KBM-7 (cell line): Measurements from ENCODE around the gene SUSD2.
"Not testable (repeated sequence)": the region's sequence is repeated elsewhere in the genome, so short reads cannot be mapped to it uniquely, and the experiment has no call there.

ENCODE experiments used
- DNase-seq: peaks from one replicate; pipeline ENCODE4 v3.0.0-alpha.2; 2015
- in situ Hi-C: fragments of 300-500 bp; cut with MboI; formaldehyde crosslinking; loops from 2 replicates; pipeline ENCODE4 v1.14.3; 2020; ENCODE audit warnings: low sequenced_read_pairs, low pct_unique_long_range_greater_than_20kb, mixed read lengths

Gene SUSD2, protein sequence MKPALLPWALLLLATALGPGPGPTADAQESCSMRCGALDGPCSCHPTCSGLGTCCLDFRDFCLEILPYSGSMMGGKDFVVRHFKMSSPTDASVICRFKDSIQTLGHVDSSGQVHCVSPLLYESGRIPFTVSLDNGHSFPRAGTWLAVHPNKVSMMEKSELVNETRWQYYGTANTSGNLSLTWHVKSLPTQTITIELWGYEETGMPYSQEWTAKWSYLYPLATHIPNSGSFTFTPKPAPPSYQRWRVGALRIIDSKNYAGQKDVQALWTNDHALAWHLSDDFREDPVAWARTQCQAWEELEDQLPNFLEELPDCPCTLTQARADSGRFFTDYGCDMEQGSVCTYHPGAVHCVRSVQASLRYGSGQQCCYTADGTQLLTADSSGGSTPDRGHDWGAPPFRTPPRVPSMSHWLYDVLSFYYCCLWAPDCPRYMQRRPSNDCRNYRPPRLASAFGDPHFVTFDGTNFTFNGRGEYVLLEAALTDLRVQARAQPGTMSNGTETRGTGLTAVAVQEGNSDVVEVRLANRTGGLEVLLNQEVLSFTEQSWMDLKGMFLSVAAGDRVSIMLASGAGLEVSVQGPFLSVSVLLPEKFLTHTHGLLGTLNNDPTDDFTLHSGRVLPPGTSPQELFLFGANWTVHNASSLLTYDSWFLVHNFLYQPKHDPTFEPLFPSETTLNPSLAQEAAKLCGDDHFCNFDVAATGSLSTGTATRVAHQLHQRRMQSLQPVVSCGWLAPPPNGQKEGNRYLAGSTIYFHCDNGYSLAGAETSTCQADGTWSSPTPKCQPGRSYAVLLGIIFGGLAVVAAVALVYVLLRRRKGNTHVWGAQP

DNA sequence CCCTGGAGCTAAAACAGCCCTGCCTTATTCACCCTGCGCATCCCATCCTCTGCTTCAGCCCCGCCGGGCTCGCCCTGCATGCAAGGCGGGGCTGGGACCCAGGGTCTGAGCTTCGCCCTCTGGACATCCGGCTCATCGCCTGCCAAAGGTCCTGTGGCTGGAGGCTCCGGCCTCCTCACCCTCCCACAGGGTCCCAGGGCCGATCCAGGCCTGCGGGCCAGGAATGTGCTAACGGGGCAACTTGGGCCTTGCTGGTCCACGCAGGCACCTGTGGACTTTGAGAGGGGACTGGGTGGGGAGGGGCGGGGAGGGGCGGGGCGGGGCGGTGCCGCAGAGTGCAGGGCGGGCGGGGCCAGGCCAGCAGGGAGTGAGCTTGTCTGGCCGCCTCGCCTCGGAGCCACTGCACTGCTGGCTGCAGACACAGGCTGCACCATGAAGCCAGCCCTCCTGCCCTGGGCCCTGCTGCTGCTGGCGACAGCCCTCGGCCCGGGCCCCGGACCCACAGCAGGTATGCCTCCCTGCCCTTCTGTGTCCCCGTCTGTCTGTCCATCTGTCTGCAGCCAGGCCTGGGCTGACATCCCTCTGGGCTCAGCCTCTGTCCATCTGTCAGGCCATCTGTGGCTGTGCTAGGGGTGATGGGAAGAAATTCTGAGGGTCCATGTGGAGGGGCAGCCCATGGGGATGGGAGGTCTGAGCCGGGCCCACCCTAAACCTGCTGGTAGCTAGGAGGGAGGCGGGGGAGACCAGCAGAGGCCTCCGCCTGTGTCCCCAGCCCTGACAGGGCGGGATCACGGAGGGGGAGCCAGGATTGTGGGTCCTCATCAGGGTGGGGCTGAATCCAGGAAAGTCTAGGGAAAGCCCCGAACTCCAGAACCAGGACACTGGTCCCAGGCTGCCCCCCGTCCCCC, at the start of gene SUSD2:
Gene SUSD2, plus strand, starts transcription at position 400 of the 908 bp plus-strand sequence. Its CDS starts 33 bp downstream, at position 433.
- no peak for DNase-seq
- in situ Hi-C loops, result no loop called here

DNA sequence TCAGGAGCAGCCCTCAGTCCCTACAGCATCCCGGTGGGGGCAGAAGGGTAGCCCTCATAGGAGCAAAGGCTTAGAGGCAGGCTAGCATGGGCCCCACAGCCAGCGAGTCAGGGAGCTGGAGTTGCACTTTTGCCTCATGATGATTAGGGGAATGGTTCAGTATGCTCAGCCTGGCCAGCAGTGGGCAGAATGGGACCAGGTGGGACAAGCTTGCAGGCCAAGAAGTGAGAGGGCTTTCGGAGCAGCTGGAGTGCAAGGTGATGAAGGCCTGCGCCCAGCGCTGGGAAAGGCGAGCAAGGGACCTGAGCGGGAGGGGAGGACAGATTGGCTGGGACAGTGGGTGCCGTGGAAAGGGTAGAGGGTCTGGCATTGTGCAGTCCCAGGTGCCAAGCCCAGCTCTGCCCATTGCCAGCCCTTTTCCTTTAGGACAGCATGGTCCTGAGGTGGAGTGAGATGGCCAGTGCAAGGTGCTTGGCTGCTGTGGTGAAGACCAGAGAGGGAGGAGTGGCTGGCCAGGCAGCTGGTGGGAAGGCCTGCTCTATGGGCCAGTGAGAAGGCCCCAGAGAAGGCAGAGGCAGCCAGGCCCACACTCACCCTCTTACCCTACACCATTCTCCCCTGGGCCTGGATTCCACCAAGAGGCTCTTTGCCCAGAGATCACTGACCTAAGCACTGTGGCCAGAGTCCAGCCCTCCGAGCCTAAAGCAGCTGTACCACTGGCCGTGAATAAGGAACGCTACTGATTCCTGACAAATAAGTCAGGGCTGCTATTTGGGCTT, 47.9 kb upstream of the SUSD2 start:
- DNase-seq, result no peak
- in situ Hi-C loops, result no loop called here

DNA sequence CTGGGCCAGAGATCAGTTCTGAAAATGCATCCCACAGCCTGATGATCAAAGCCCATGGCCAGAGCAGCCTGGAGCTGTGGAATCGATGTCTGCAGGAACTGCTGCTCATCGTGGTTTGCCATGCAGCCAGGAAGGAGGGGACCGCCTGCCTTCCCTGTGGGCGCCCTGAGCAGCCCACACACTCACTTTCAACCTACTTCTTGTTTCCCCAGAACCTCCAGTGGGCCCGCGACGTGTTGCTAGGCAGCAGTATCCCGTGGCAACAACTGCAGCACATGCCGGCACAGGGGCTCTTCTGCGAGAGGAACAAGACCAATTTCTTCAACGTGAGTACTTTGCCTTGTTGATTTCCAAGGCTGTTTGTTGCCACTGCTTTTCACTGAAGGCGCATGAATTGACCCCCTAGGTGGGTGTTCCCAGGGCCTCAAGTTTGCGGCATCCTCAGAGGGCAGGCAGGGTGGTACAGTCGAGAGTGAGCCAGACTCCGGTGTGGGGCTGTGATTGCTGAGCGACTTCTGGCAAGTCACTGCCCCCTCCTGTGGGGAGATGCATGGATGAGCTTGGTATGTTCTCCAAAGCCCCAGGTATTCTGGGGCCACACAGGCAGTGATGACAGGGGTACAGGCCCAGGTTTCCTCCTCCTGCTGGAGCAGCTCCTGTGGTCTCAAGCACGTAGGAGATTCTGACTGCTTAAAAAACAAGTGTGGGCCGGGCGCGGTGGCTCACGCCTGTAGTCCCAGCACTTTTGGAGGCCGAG, 47.0 kb upstream of the SUSD2 start:
- in situ Hi-C loops, result no loop called here

DNA sequence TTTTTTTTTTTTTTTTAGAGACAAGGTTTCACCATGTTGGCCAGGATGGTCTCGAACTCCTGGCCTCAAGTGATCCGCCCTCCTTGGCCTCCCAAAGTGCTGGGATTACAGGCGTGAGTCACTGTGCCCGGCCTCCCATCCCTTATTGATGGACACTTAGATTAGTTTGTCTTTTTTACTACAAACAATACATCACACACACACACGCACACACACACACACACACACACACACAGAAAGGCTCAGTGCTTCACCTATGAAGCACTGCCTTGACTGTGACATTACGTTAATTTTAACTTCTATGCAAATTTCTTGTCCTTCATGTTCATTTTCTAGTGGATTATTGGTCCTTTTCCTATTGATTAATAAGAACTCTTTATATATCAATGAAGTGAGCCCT, 44.8 kb upstream of the SUSD2 start:
- in situ Hi-C loops, DNase-seq: not testable (repeated sequence)

More for the DNA sequence above, 47.0 kb upstream of the SUSD2 start:
- peak; percentile 88 for DNase-seq

DNA sequence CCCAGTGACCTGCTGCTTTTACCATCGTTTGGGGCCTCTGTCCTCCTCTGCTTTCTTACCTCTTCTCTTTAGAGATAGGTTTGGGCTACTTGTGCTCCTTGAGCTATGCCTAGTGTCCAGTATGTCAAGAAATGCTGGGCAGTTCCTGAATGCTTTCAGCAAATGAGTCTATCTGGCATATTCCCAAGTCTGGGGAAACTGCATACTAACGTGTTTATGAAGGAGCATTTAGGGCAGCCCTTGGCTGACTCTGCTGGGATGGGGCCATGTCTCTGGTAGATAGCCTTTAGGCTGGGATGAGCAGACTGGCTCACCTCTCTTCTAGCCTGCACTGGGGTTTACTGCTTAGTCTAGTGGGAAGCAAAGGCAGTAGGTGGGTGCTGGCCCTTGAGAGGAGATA, 43.7 kb upstream of the SUSD2 start:
- in situ Hi-C loops, result no loop called here
- DNase-seq, result no peak

DNA sequence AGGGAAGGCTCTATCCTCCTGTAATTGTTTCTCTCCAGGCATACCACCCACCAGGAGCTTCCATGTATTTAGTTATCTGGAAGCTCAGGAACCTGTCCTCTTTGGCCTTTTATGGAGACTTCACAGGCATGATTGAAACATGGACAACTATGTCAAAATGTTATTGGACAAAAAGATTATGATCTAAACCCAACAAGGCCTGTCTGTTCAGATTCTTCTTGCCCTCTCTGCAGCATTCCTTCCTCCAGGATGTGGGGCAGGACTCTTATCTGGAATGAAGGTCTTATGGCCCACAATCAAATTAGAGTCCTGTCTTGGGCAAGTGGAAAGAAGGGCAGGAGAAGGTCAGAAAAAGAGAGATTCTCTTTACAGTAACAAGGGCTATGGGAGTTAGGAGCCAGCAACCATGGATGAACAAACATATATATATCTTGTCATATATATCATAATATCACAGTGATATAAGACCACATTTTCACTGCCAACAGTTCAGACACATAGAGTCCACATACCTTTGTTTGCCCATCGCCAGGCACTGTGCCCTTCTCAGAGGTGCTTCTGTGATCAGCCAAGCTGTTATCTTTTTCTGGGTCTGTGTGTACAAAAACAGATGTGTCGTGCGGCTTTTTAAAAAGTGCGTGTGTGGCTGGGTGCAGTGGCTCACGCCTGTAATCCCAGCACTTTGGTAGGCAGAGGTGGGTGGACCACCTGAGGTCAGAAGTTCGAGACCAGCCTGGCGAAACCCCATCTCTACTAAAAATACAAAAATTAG, 42.5 kb upstream of the SUSD2 start:
- no peak for DNase-seq
- in situ Hi-C loops, result no loop called here

DNA sequence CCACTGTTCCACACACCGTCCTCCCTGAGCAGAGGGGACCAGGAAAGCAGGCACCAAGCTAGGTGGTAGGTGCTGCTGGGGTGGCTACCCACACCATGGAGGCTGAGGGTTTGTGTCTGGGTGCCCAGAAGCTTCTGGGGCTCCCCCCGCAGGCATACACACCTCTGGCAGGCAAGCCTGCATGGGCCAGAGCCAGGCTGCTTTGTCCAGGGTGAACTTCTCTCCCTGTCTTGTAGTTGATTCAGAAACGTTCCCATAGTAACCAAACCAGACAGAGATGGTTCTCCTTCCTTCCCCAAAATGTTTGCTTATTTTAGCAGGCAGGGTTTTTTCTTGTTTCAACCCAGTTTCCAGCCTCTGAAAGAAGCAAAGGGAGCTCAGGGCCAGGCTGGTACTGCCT, 40.9 kb upstream of the SUSD2 start:
- DNase-seq, result peak; percentile 63
- in situ Hi-C loops, result no loop called here

DNA sequence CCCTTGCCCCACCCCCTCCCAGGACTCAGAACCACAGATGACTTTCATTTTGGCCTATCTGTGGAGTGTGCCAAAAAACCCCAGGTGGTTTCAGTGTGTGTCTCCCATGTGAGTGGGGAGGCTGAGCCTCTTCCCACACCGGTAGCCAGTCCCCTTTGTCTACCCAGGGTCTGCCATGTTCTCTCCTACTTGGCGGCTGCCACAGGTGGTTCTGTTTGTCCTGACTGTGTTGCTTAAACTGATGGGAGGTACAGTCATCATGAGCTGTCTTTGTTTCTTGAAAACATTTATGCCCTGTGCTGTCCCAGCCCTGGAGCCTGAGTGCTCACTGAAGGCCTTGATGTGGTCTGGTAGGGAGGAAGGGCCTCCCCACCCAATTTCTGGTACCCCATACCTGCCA, 39.7 kb upstream of the SUSD2 start:
- in situ Hi-C loops, result no loop called here
- no peak for DNase-seq

DNA sequence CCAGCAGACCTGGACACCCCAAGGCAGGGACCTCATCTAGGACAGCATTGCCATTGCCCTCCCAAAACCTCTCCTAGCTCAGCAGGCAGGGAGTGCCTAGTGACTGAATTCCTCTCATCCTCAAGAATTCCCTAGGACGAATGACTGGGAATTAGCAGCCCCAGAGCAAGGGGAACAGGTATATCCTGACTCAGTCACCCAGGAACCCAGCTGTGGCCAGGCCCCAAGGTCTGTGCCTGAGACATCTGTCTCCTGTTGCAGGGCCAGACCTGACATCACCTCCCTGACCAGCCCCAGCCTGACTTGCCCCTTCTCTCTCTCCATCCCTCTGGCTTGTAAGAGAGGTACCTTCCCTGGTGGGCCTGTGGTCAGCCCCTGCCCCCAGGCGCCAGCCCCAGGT, 39.0 kb upstream of the SUSD2 start:
- in situ Hi-C loops, result no loop called here
- DNase-seq, result no peak

DNA sequence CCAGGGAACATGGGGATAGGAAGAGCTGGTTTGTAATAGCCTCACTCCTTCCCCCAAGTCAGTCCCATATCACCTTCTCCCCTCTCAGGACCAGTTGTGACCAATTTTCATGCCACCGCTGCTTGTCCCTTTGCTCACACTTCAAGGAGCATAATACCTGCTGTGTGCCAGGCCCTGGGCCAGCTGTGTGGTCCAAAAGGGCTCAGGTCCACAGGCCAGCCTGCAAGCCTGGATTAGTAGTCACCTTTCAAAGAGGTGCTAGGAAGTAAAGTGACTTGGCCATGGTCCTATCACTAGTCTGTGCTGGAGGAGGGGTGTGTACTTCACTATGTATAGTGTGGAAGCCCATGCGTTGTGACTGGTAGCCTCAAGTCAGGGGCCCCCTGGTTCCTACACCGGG, 38.5 kb upstream of the SUSD2 start:
- no peak for DNase-seq
- in situ Hi-C loops, result no loop called here

DNA sequence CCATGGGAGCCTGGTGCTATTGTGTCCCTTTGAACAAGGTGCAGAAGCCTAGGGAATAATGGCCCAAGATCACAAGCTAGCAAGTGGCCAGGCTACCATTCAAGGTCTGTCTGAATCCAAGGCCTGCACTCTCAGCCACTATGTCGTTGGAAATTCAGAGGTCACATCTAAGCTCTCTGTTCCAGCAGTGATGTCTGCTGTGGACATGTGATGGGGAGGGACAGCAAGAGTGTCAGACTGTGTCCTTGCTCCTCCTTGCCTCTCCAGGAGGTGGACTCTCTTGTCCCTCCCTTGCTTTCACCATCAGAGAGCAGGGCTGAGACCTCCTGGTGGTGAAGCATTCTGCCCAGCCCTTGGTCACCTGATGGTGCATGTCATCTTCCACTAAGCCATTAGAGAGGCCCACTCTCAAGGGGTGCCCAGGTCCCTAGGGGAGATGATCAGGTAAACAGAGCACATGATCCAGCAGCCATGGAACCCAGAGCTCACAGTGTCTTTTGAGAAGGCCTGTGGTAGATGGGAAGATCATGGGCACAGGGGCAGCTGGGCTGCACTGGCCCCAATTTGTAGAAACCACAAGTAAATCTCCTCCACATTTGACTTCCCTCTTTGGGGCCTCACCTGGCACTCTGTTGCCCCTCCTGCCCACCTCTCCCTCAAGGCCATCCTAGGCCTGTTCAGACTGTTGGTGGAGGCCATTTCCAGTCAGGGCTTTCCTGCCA, 37.1 kb upstream of the SUSD2 start:
- DNase-seq, result no peak
- in situ Hi-C loops, result no loop called here

DNA sequence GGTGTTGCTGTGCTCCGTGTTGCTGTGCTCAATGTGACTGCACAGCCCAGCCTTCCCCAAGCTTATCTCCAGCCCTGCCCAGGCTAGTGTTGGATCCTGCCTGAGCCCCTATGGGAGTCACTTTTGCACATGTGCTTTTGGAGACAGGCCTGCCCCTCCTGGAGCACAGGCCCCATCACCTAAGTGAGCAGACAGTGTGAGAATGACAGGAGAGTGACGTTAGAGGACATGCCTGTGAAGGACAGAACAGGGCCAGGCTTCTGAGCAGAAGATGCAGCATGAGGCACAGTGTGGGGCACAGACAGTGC, 36.6 kb upstream of the SUSD2 start:
- no peak for DNase-seq
- in situ Hi-C loops, result no loop called here

DNA sequence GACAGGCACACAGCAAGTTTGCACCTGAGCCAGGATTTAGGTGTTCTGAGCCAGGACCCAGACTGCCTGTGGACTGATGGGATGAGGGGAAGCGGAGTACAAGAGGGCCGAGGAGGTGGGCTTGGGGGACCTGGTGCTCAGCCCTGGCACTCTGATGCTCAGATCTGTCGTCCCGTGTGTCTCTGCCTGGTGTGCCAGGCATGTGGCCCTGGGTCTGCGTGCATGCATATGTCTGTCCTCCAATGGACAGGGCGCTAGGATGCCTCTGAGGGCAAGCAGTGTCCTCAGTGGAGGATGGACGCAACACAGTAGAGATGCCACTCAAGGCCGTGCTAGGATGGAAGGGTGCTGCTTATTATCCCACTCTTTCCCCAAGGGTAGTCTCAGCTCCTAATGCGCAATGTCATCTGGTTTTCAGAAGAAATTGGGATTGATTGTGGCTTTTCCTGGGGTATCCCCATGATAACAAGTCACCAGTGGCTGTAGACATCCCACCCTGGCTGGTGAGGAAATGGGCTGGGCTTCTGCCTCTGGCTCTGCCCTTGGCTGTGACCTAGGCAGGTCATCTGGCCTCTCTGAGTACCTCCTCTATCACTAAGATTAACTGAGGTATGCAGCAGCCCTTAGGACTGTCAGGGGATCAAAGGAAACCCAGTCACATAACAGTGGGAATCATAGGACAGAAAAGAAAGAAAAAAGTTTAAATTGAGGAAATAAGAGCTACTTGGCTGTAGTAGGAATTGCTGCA, 35.7 kb upstream of the SUSD2 start:
- DNase-seq, result no peak
- in situ Hi-C loops, result no loop called here

DNA sequence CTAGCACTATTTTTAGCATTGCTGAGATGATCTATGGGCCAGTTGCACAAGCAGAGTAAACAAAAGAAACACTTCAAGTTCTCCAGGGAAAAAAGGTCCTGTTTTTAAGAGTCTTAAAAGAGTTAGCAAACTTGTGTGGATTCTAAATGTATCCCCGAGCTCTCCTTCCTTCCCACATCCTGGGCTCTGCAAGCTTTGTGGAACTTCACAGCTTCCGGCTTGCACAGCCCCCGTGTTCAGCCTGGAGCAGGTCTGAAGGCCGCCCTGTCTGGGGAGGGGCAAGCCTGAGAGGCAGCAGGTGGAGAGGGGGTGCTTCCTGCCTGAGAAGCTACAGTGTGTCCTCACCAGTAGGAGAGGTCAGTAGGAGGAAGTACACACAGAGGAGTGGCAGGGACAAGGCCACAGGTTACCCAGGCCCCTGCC, 35.1 kb upstream of the SUSD2 start:
- peak; percentile 84 for DNase-seq
- in situ Hi-C loops, result no loop called here

DNA sequence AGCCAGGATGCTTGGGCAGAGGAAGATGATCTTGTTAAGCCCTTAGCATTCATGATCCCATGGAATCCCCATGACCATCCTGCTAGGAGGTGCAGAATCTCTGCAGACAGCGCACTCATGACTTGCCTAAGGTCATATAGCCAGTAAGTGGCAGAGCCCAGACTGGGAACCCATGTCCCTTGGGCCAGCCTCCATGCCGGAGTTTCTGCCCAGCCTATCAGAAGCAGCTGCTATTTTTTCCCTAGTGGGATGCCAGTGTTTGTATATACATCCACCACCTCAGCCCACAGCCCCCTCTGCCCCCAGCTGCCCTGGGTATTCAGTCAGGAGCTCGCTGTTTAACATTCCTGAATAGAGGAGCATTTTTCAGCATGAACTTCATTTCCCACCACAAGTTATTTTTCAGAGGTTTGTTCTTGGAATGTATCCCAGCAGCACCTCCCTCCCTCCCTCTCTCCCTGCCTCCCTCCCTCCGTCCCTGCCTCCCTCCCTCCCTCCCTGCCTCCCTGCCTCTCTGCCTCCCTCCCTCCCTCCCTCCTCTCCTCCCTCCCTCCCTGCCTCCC, 34.4 kb upstream of the SUSD2 start:
- no peak for DNase-seq
- in situ Hi-C loops, result no loop called here

DNA sequence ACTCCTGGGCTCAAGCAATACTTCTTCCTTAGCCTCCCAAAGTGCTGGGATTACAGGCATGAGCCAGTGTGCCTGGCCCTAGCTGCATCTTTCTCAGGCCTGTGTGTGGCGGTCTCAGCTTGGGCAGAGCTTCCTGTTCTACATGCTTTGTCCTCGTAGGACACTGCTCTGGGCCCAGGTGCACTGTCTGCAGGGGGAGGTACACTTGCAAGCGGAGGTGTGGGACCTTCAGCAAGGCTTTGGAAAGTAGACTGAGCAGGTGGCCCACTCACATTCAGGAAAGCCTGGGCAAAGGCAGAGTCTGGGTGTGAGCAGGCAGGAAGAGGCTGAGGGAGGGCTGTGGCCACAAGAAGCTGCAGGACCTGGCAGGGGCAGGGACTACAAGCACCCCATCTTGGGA, 33.6 kb upstream of the SUSD2 start:
- in situ Hi-C loops, result no loop called here
- DNase-seq, result no peak
